ENCODE results near the gene CFB.
"Not testable (repeated sequence)": the region's sequence is repeated elsewhere in the genome, so short reads cannot be mapped to it uniquely, and the experiment has no call there.

The CFB gene

GRCh38 chr6:31981744-31982143, 35.8 kb downstream of the CFB start, which contains the start of gene C4A:
Gene C4A, plus strand, starts transcription at chr6:31982057. Its CDS starts 51 bp downstream, at chr6:31982108.
- intact Hi-C loops (cut with DNase I); DNase-seq: not testable (repeated sequence)

- intact Hi-C loops (cut with DNase I) = not testable (repeated sequence)
Measured at GRCh38 chr6:31989363-31989762, 43.5 kb downstream of the CFB start.

GRCh38 chr6:31994421-31994820, 48.5 kb downstream of the CFB start:
- DNase-seq; intact Hi-C loops (cut with DNase I): not testable (repeated sequence)

More at GRCh38 chr6:31989363-31989762, 43.5 kb downstream of the CFB start:
- DNase-seq = not testable (repeated sequence)

GRCh38 chr6:31996385-31996784, 50.5 kb downstream of the CFB start:
- DNase-seq = peak in 1 of 42 donors; percentile 21

More at GRCh38 chr6:31996385-31996784, 50.5 kb downstream of the CFB start:
- intact Hi-C loops (cut with DNase I) = not testable (repeated sequence)

Data from head of caudate nucleus (tissue), 42 donors.